ENCODE data around the gene MED27. TPM values are rescaled to one million over a fixed set of nuclear protein-coding genes. Genes with fewer than 3 reads are reported as not detected.

Gene MED27
- total RNA-seq, 1 donor from 2014 or later: 24.1 TPM

GRCh38 chr9:131843989-131844744 lies 235.5 kb downstream of the MED27 start:
- Mint-ChIP-seq H3K4me3 (ENCODE audit: unreplicated experiment) (no peak overlapping the region), H3K9me3 (ENCODE audit: unreplicated experiment) (no peaks in the 10 kb centered on the region), H3K27ac (ENCODE audit: unreplicated experiment) (no peak overlapping the region), H3K4me1 (ENCODE audit: unreplicated experiment) (peaks cover 9% of the 10 kb centered on the region), H3K27me3 (ENCODE audit: unreplicated experiment) (peaks cover 6% of the 10 kb centered on the region), H3K36me3 (ENCODE audit: unreplicated experiment) (no peaks in the 10 kb centered on the region)
- DNase-seq (ENCODE audit: extremely low spot score, unreplicated experiment): no peak
- no peak for TF ChIP-seq CTCF (IDR thresholded peaks at IDR 0.05)

- Mint-ChIP-seq H3K36me3 (ENCODE audit: unreplicated experiment) (no peaks in the 10 kb centered on the region), H3K27ac (ENCODE audit: unreplicated experiment) (no peak overlapping the region), H3K4me3 (ENCODE audit: unreplicated experiment) (no peak overlapping the region), H3K9me3 (ENCODE audit: unreplicated experiment) (no peaks in the 10 kb centered on the region), H3K4me1 (ENCODE audit: unreplicated experiment) (peaks cover 9% of the 10 kb centered on the region), H3K27me3 (ENCODE audit: unreplicated experiment) (peaks cover 5% of the 10 kb centered on the region)
- DNase-seq (ENCODE audit: extremely low spot score, unreplicated experiment): no peak
- no peak for TF ChIP-seq CTCF (IDR thresholded peaks at IDR 0.05)
Observed at GRCh38 chr9:131841765-131842318, 237.8 kb downstream of the MED27 start.

GRCh38 chr9:131840751-131841702 lies 238.6 kb downstream of the MED27 start:
- Mint-ChIP-seq H3K9me3 (ENCODE audit: unreplicated experiment) (no peaks in the 10 kb centered on the region), H3K27ac (ENCODE audit: unreplicated experiment) (no peak overlapping the region), H3K36me3 (ENCODE audit: unreplicated experiment) (no peaks in the 10 kb centered on the region), H3K4me1 (ENCODE audit: unreplicated experiment) (peaks cover 9% of the 10 kb centered on the region), H3K4me3 (ENCODE audit: unreplicated experiment) (no peak overlapping the region), H3K27me3 (ENCODE audit: unreplicated experiment) (peaks cover 7% of the 10 kb centered on the region)
- no peak for TF ChIP-seq CTCF (IDR thresholded peaks at IDR 0.05)
- DNase-seq (ENCODE audit: extremely low spot score, unreplicated experiment): no peak

- no peak overlapping the region for H3K4me3 Mint-ChIP-seq (ENCODE audit: unreplicated experiment)
- H3K27me3 Mint-ChIP-seq (ENCODE audit: unreplicated experiment): peaks cover 13% of the 10 kb centered on the region
- no peaks in the 10 kb centered on the region for H3K9me3 Mint-ChIP-seq (ENCODE audit: unreplicated experiment)
- no peaks in the 10 kb centered on the region for H3K36me3 Mint-ChIP-seq (ENCODE audit: unreplicated experiment)
- TF ChIP-seq CTCF (IDR thresholded peaks at IDR 0.05): no peak
- no peak for DNase-seq (ENCODE audit: extremely low spot score, unreplicated experiment)
- no peak overlapping the region for H3K27ac Mint-ChIP-seq (ENCODE audit: unreplicated experiment)
- H3K4me1 Mint-ChIP-seq (ENCODE audit: unreplicated experiment): peaks cover 9% of the 10 kb centered on the region
Observed at GRCh38 chr9:131840220-131840619, 239.4 kb downstream of the MED27 start.

Measured in osteocyte (in vitro differentiated cells).